Ishikawa (cell line): ENCODE data around the gene F10.

ENCODE experiments used
- CEBPB ChIP-seq: IDR thresholded peaks from 2 replicates; pipeline ENCODE4 v1.6.1; 2012
- EP300 ChIP-seq: IDR thresholded peaks from 2 replicates; pipeline ENCODE4 v1.6.1; 2012; ENCODE audit warnings: borderline replicate concordance
- NFIC ChIP-seq: IDR thresholded peaks from 2 replicates; pipeline ENCODE4 v1.6.1; 2012
- RAD21 ChIP-seq: IDR thresholded peaks from 2 replicates; pipeline ENCODE4 v1.6.1; 2012; ENCODE audit warnings: low read depth
- TAF1 ChIP-seq: IDR thresholded peaks from 2 replicates; pipeline ENCODE4 v1.6.1; 2012; ENCODE audit warnings: low read depth, mild to moderate bottlenecking
- TF ChIP-seq, protein P1 (sequence below): IDR thresholded peaks from 2 replicates; pipeline ENCODE4 v1.6.1; 2012
- TF ChIP-seq, protein P2 (sequence below): IDR thresholded peaks from 2 replicates; pipeline ENCODE4 v1.6.1; 2012; ENCODE audit warnings: low read depth, mild to moderate bottlenecking

DNA sequence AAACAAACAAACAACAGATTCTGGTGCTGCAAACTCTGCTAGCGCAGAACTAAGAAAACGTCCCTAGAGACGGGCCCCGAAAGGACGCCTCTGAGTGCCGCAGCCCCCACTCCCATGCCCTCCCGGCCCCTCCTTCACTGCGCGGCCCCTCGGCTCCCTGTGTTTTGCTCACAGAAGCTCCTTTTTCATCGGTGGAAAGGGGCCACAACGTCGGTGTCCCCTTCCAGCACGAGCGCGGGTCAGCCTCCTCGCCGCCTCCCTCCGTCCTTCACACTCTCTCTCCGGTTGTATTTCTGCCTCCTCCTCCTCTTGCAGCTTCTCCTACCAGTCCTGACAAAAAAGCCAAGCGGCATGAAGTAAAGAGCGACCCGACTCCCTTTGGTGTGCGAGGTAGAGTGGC is 31.8 kb upstream of the F10 start:
- TF ChIP-seq, protein P1, sequence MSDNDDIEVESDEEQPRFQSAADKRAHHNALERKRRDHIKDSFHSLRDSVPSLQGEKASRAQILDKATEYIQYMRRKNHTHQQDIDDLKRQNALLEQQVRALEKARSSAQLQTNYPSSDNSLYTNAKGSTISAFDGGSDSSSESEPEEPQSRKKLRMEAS: no peak
- TF ChIP-seq RAD21 (no peak), EP300 (no peak), TAF1 (no peak), CEBPB (no peak), NFIC (no peak)
- TF ChIP-seq, protein P2, sequence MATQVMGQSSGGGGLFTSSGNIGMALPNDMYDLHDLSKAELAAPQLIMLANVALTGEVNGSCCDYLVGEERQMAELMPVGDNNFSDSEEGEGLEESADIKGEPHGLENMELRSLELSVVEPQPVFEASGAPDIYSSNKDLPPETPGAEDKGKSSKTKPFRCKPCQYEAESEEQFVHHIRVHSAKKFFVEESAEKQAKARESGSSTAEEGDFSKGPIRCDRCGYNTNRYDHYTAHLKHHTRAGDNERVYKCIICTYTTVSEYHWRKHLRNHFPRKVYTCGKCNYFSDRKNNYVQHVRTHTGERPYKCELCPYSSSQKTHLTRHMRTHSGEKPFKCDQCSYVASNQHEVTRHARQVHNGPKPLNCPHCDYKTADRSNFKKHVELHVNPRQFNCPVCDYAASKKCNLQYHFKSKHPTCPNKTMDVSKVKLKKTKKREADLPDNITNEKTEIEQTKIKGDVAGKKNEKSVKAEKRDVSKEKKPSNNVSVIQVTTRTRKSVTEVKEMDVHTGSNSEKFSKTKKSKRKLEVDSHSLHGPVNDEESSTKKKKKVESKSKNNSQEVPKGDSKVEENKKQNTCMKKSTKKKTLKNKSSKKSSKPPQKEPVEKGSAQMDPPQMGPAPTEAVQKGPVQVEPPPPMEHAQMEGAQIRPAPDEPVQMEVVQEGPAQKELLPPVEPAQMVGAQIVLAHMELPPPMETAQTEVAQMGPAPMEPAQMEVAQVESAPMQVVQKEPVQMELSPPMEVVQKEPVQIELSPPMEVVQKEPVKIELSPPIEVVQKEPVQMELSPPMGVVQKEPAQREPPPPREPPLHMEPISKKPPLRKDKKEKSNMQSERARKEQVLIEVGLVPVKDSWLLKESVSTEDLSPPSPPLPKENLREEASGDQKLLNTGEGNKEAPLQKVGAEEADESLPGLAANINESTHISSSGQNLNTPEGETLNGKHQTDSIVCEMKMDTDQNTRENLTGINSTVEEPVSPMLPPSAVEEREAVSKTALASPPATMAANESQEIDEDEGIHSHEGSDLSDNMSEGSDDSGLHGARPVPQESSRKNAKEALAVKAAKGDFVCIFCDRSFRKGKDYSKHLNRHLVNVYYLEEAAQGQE: no peak
